Spleen (tissue), 11 donors: ENCODE measurements around the gene EFCAB5. TPM values are rescaled to one million over a fixed set of nuclear protein-coding genes. Genes with fewer than 3 reads are reported as not detected.
A peak's percentile ranks its signal among the peaks of the same experiment; 100 is the strongest.
"Not testable (repeated sequence)": the region's sequence is repeated elsewhere in the genome, so short reads cannot be mapped to it uniquely, and the experiment has no call there.

Experiments
- DNase-seq: peaks from one replicate; pipeline ENCODE4 v3.0.0-alpha.2; 2020
- H3K27ac ChIP-seq, 8 donors: fragments of 200-600 bp; sonication (generic) in 7 of 8; 1 replicate in 4 of 8; 2 replicates in 4 of 8; pipeline versions ENCODE4 v1.5.0 to v1.8.0; 2016 to 2021; ENCODE audit warnings: inconsistent platforms in 4 of 8, mild to moderate bottlenecking in 4 of 8, moderate library complexity in 1 of 8
- H3K27me3 ChIP-seq, 7 donors: fragments of 200-600 bp; sonication (generic) in 6 of 7; replicated peaks in 1 of 7; 1 replicate in 4 of 7; 2 replicates in 3 of 7; pipeline versions ENCODE4 v1.5.0 to v1.8.0; 2016 to 2021; ENCODE audit warnings: inconsistent platforms in 3 of 7, mild to moderate bottlenecking in 1 of 7
- H3K36me3 ChIP-seq, 6 donors: fragments of 200-600 bp; sonication (generic) in 5 of 6; 1 replicate in 4 of 6; 2 replicates in 2 of 6; pipeline versions ENCODE4 v1.5.0 to v1.8.0; 2016 to 2021; ENCODE audit warnings: inconsistent platforms in 2 of 6
- H3K4me1 ChIP-seq, 6 donors: fragments of 200-600 bp; sonication (generic) in 5 of 6; 1 replicate in 3 of 6; 2 replicates in 3 of 6; pipeline versions ENCODE4 v1.5.0 to v1.8.0; 2016 to 2021; ENCODE audit warnings: inconsistent platforms in 3 of 6
- H3K4me3 ChIP-seq, 8 donors: fragments of 200-600 bp; sonication (generic) in 7 of 8; 1 replicate in 4 of 8; 2 replicates in 4 of 8; pipeline versions ENCODE4 v1.5.0 to v1.8.0; 2016 to 2021; ENCODE audit warnings: inconsistent platforms in 4 of 8, mild to moderate bottlenecking in 4 of 8, moderate library complexity in 2 of 8
- H3K9me3 ChIP-seq, 8 donors: fragments of 200-600 bp; sonication (generic) in 7 of 8; 1 replicate in 4 of 8; 2 replicates in 4 of 8; pipeline versions ENCODE4 v1.5.0 to v1.8.0; 2016 to 2021; ENCODE audit warnings: inconsistent platforms in 4 of 8
- CTCF ChIP-seq, 11 experiments: fragments of 200-600 bp in 7 of 11; fragments of 450-650 bp in 4 of 11; sonication (generic) in 4 of 11; IDR thresholded peaks in 8 of 11; conservative IDR thresholded peaks in 3 of 11; 1 replicate in 7 of 11; 2 replicates in 4 of 11; pipeline versions ENCODE4 v1.4.0 to v1.8.0; 2016 to 2021; ENCODE audit warnings: antibody characterized with exemption in 11 of 11, inconsistent platforms in 4 of 11, mild to moderate bottlenecking in 1 of 11
- POLR2A ChIP-seq, 3 donors: fragments of 450-650 bp; IDR thresholded peaks; one replicate each; pipeline ENCODE4 v1.5.1; 2017; ENCODE audit warnings: antibody characterized with exemption in 3 of 3, mild to moderate bottlenecking in 1 of 3
- POLR2AphosphoS5 ChIP-seq, 3 donors: sonication (generic); formaldehyde crosslinking; IDR thresholded peaks; one replicate each; pipeline ENCODE4 v1.5.1; 2017; ENCODE audit warnings: antibody characterized with exemption in 3 of 3
- WGBS, 5 donors: extraction: QIAGEN DNeasy Blood & Tissue Kit in 3 of 5; methylation state at CpG; one replicate each; pipeline versions ENCODE4 v1.1.5 to v1.1.7; 2013 to 2018; 5-methylcytosine and 5-hydroxymethylcytosine counted together
- intact Hi-C: fragments of 100-400 bp; cut with DNase I; formaldehyde crosslinking; loops from one replicate; pipeline ENCODE4 v1.15.0; 2023; ENCODE audit warnings: low total_unique reads
- polyA plus RNA-seq, 3 donors: library from polyadenylated mRNA; stranded (reverse); fragments of 200-250 nt; gene quantifications; one replicate each; pipeline ENCODE4 v1.2.1, GENCODE V29; 2013
- total RNA-seq, 7 donors: library from RNA; depleted of rRNA in 3 of 7; stranded (reverse); fragments of >200 nt in 3 of 7; fragmentation: NEBNext Ultra II Directional in 4 of 7; extraction: Animal tissue kit (Norgen Biotek cat#: 25700) in 4 of 7; gene quantifications; one replicate each; pipeline versions ENCODE4 v1.1.0 to v1.2.1, GENCODE V29; 2016 to 2021
- donor health status: healthy with polysubstance abuse.
- donor health status: DM: no; HTN: no; CAD: no; lungs with moderate emphysema.
- donor health status: DM: no; HTN: no; CAD: no.
- donor health status: Bipolar disorder and iron deficiency.
- donor health status: healthy.
- donor health status: DM: no; HTN: no; CAD: no.
- donor health status: DM: yes; HTN: yes; CAD: no.

EFCAB5 gene
- total and polyA plus RNA-seq, 10 donors = 0.10 to 3.2 (median 0.89) TPM; not detected in 1

GRCh38 chr17:30035369-30035768 is 93.9 kb downstream of the EFCAB5 start:
- no peak overlapping the region for H3K27ac ChIP-seq
- no peak overlapping the region for H3K4me3 ChIP-seq
- no peak for DNase-seq
- peaks cover 0 to 4% (median 0%) of the 10 kb centered on the region in 6 donors for H3K4me1 ChIP-seq
- H3K36me3 ChIP-seq = no peaks in the 10 kb centered on the region
- WGBS, 5 donors = 80 to 89% (median 86%) methylated on average over 2 of the region's 2 CpGs
- no peaks in the 10 kb centered on the region for H3K27me3 ChIP-seq
- no peaks in the 10 kb centered on the region for H3K9me3 ChIP-seq
- no peak for TF ChIP-seq CTCF (IDR thresholded peaks at IDR 0.05 in 8 of 11, conservative IDR thresholded peaks at IDR 0.05 in 3 of 11)
- no peak for TF ChIP-seq POLR2A (IDR thresholded peaks at IDR 0.05)
- TF ChIP-seq POLR2AphosphoS5 (IDR thresholded peaks at IDR 0.05) = no peak
- intact Hi-C loops = no loop called here

- DNase-seq, H3K4me3 ChIP-seq, H3K27me3 ChIP-seq, H3K36me3 ChIP-seq, intact Hi-C loops, H3K4me1 ChIP-seq, H3K9me3 ChIP-seq: not testable (repeated sequence)
- H3K27ac ChIP-seq = peak overlapping the region in 2 of 8 donors; percentile 14 to 64
- 47 to 72% (median 53%) methylated on average over 5 of the region's 5 CpGs for WGBS, 5 donors
Observed at GRCh38 chr17:30040719-30041518, 99.5 kb downstream of the EFCAB5 start.

GRCh38 chr17:30041551-30041950 is 100.1 kb downstream of the EFCAB5 start:
- Histone ChIP-seq H3K27me3 (no peaks in the 10 kb centered on the region), H3K36me3 (no peaks in the 10 kb centered on the region), H3K4me1 (peaks cover 0 to 8% (median 0%) of the 10 kb centered on the region in 6 donors), H3K27ac (no peak overlapping the region), H3K9me3 (peaks cover 0 to 4% (median 0%) of the 10 kb centered on the region in 8 donors), H3K4me3 (no peak overlapping the region)
- intact Hi-C loops = no loop called here
- no peak for DNase-seq
- TF ChIP-seq POLR2A (IDR thresholded peaks at IDR 0.05) (no peak), CTCF (IDR thresholded peaks at IDR 0.05 in 8 of 11, conservative IDR thresholded peaks at IDR 0.05 in 3 of 11) (no peak), POLR2AphosphoS5 (IDR thresholded peaks at IDR 0.05) (no peak)

GRCh38 chr17:30062372-30062771 is 120.9 kb downstream of the EFCAB5 start:
- TF ChIP-seq POLR2AphosphoS5 (IDR thresholded peaks at IDR 0.05) (no peak), POLR2A (IDR thresholded peaks at IDR 0.05) (no peak), CTCF (IDR thresholded peaks at IDR 0.05 in 8 of 11, conservative IDR thresholded peaks at IDR 0.05 in 3 of 11) (no peak)
- no peak for DNase-seq
- intact Hi-C loops = no loop called here
- Histone ChIP-seq H3K27me3 (peaks cover 0 to 15% (median 0%) of the 10 kb centered on the region in 7 donors), H3K36me3 (no peaks in the 10 kb centered on the region), H3K4me1 (no peaks in the 10 kb centered on the region), H3K4me3 (no peak overlapping the region), H3K27ac (no peak overlapping the region), H3K9me3 (peaks cover 0 to 39% (median 35%) of the 10 kb centered on the region in 8 donors)
- WGBS, 5 donors = 67 to 81% (median 73%) methylated on average over 4 of the region's 4 CpGs
